Loucy (cell line): ENCODE results near the gene PEX16.

Experiments used
- H2AFZ ChIP-seq: fragments of 200-600 bp; sonication (generic); 2 replicates; pipeline ENCODE4 v1.6.0; 2016; ENCODE audit warnings: antibody characterized with exemption, mild to moderate bottlenecking, low read length, moderate library complexity
- H3F3A ChIP-seq: fragments of 200-600 bp; 2 replicates; pipeline ENCODE4 v1.6.0; 2016; ENCODE audit warnings: antibody characterized with exemption, low read depth, mild to moderate bottlenecking
- H3K27me3 ChIP-seq: fragments of 200-600 bp; sonication (generic); 2 replicates; pipeline ENCODE4 v1.6.1; 2014; ENCODE audit warnings: low read length, mild to moderate bottlenecking; ENCODE audit not compliant: insufficient read depth, poor library complexity, severe bottlenecking
- H3K36me3 ChIP-seq: fragments of 200-600 bp; sonication (generic); 2 replicates; pipeline ENCODE4 v1.6.1; 2016; ENCODE audit warnings: low read length; ENCODE audit not compliant: insufficient read depth
- H3K4me1 ChIP-seq: fragments of 200-600 bp; sonication (generic); 2 replicates; pipeline ENCODE4 v1.5.1; 2014; ENCODE audit warnings: low read length, mild to moderate bottlenecking; ENCODE audit not compliant: insufficient read depth, poor library complexity, severe bottlenecking
- H3K4me2 ChIP-seq: fragments of 200-600 bp; sonication (generic); 2 replicates; pipeline ENCODE4 v1.6.0; 2014; ENCODE audit warnings: antibody characterized with exemption, low read length, low read depth, mild to moderate bottlenecking; ENCODE audit not compliant: poor library complexity, severe bottlenecking
- H3K4me3 ChIP-seq: fragments of 200-600 bp; sonication (generic); 2 replicates; pipeline ENCODE4 v1.5.1; 2014; ENCODE audit warnings: low read length, mild to moderate bottlenecking, mixed read lengths; ENCODE audit not compliant: poor library complexity, severe bottlenecking
- H3K79me2 ChIP-seq: fragments of 200-600 bp; sonication (generic); 2 replicates; pipeline ENCODE4 v1.6.1; 2014; ENCODE audit warnings: low read length; ENCODE audit not compliant: insufficient read depth
- H3K9ac ChIP-seq: fragments of 200-600 bp; sonication (generic); 2 replicates; pipeline ENCODE4 v1.6.0; 2014; ENCODE audit warnings: mild to moderate bottlenecking, low read depth, low read length, moderate library complexity; ENCODE audit not compliant: poor library complexity, severe bottlenecking
- H3K9me2 ChIP-seq: fragments of 200-600 bp; sonication (generic); replicated peaks from 2 replicates; pipeline ENCODE4 v1.6.1; 2016; ENCODE audit warnings: low read depth, low read length, mixed read lengths
- H3K9me3 ChIP-seq: fragments of 200-600 bp; sonication (generic); 2 replicates; pipeline ENCODE4 v1.6.1; 2014; ENCODE audit warnings: mild to moderate bottlenecking, antibody characterized with exemption, low read length, low read depth; ENCODE audit not compliant: insufficient read depth
- H4K20me1 ChIP-seq: fragments of 200-600 bp; sonication (generic); 2 replicates; pipeline ENCODE4 v1.6.0; 2014; ENCODE audit warnings: antibody characterized with exemption, low read length, mild to moderate bottlenecking; ENCODE audit not compliant: insufficient read depth, poor library complexity, severe bottlenecking
- CTCF ChIP-seq: fragments of 200-600 bp; sonication (generic); conservative IDR thresholded peaks from 2 replicates; pipeline ENCODE4 v1.5.1; 2014; ENCODE audit warnings: mild to moderate bottlenecking, antibody characterized with exemption, low read length
- EZH2phosphoT487 ChIP-seq: fragments of 200-600 bp; IDR thresholded peaks from 2 replicates; pipeline ENCODE4 v1.6.1; 2018; ENCODE audit warnings: antibody characterized with exemption, mild to moderate bottlenecking, moderate library complexity, borderline replicate concordance

Gene PEX16

GRCh38 chr11:45918331-45918941 lies 759 bp upstream of the PEX16 start:
- peaks cover 22% of the 10 kb centered on the region for H4K20me1 ChIP-seq
- no peaks in the 10 kb centered on the region for H3K9me2 ChIP-seq
- H3K9ac ChIP-seq: peak overlapping the region; percentile 89
- H3K79me2 ChIP-seq: peaks cover 23% of the 10 kb centered on the region
- peak overlapping the region; percentile 91 for H3K4me2 ChIP-seq
- H3K4me3 ChIP-seq: peak overlapping the region; percentile 94
- H3K4me1 ChIP-seq: peaks cover 29% of the 10 kb centered on the region
- H2AFZ ChIP-seq: peak overlapping the region; percentile 96
- TF ChIP-seq CTCF: no peak
- peaks cover 3% of the 10 kb centered on the region; the same call in 1 of the 2 replicates for H3F3A ChIP-seq
- H3K36me3 ChIP-seq: peaks cover 12% of the 10 kb centered on the region; the same call in 1 of the 2 replicates
- no peaks in the 10 kb centered on the region for H3K9me3 ChIP-seq
- H3K27me3 ChIP-seq: no peaks in the 10 kb centered on the region

DNA sequence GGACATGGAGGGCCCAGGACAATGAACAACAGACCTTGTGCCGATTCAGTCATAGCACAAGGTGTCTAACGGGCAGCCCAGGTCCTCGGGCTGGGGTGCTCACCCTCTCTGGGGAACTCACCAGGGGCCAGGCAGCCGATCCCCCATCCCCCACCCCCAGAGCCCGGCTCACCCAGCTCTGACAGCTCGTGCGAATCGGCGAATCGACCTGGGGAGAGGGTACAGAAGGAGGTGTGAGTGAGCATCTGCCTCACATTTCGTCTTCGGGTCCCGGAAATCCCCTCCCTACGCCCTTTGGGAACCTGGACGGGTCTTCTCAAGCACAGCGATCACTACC lies 423 bp downstream of the PEX16 start:
- Histone ChIP-seq H3K36me3 (peaks cover 17% of the 10 kb centered on the region; the same call in 1 of the 2 replicates), H3K27me3 (no peaks in the 10 kb centered on the region), H4K20me1 (peaks cover 22% of the 10 kb centered on the region), H3K4me3 (peak overlapping the region; percentile 94), H3K9me3 (no peaks in the 10 kb centered on the region), H2AFZ (peak overlapping the region; percentile 96; the same call in 1 of the 2 replicates), H3K4me1 (peaks cover 29% of the 10 kb centered on the region), H3K9me2 (no peaks in the 10 kb centered on the region), H3K4me2 (peak overlapping the region; percentile 91), H3F3A (peaks cover 3% of the 10 kb centered on the region; the same call in 1 of the 2 replicates), H3K9ac (peak overlapping the region; percentile 89), H3K79me2 (peaks cover 23% of the 10 kb centered on the region)
- TF ChIP-seq CTCF (no peak), EZH2phosphoT487 (no peak)

DNA sequence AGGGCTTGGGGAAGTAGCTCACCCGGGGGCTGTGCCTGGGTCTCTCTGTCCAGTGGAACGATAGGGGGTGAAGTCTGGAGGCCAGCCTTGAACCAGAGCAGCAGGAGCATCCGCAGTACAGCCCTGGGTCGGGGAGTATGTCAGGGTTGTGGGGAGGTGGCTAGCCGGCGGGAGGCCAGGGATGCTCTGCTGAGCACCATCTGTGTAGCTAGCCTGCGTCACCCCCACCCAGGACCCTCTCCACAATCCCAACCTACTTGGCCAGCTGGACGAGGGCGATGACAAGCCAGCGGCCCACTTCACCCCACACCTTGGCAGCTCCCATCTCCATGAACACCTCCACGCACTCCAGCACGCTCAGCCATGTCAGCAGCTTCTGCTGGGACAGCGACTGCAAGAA lies 2.2 kb downstream of the PEX16 start:
- peaks cover 22% of the 10 kb centered on the region for H4K20me1 ChIP-seq
- H3F3A ChIP-seq: peaks cover 3% of the 10 kb centered on the region; the same call in 1 of the 2 replicates
- H3K79me2 ChIP-seq: peaks cover 23% of the 10 kb centered on the region
- H3K9me3 ChIP-seq: no peaks in the 10 kb centered on the region
- no peaks in the 10 kb centered on the region for H3K9me2 ChIP-seq
- H2AFZ ChIP-seq: no peak overlapping the region
- no peak overlapping the region for H3K9ac ChIP-seq
- peaks cover 17% of the 10 kb centered on the region; the same call in 1 of the 2 replicates for H3K36me3 ChIP-seq
- H3K4me2 ChIP-seq: no peak overlapping the region
- H3K27me3 ChIP-seq: no peaks in the 10 kb centered on the region
- peaks cover 29% of the 10 kb centered on the region for H3K4me1 ChIP-seq
- H3K4me3 ChIP-seq: no peak overlapping the region
- TF ChIP-seq CTCF (no peak), EZH2phosphoT487 (no peak)
